ENCODE data around the gene GLB1L.

GLB1L gene

GRCh38 chr2:219220652-219221402 is 24.4 kb downstream of the GLB1L start:
- DNase-seq = no peak

GRCh38 chr2:219219784-219220532 is 25.3 kb downstream of the GLB1L start:
- no peak for DNase-seq

- DNase-seq = peak; percentile 96 to 98
Observed at GRCh38 chr2:219218732-219219701, 26.2 kb downstream of the GLB1L start, which contains the start of gene ABCB6. TSS of gene ABCB6 (minus strand) at chr2:219218958. CDS start at chr2:219218673, 285 bp downstream.

- DNase-seq = peak; percentile 75 to 81
Observed at GRCh38 chr2:219218217-219218731, 27.0 kb downstream of the GLB1L start.

GRCh38 chr2:219216535-219216915 is 28.7 kb downstream of the GLB1L start:
- DNase-seq = no peak

- no peak for DNase-seq
Observed at GRCh38 chr2:219215871-219216534, 29.2 kb downstream of the GLB1L start.

- no peak for DNase-seq
Observed at GRCh38 chr2:219214786-219215185, 30.5 kb downstream of the GLB1L start.

GRCh38 chr2:219214141-219214540 is 31.1 kb downstream of the GLB1L start:
- no peak for DNase-seq

- no peak for DNase-seq
Observed at GRCh38 chr2:219213486-219214071, 31.7 kb downstream of the GLB1L start.

GRCh38 chr2:219213026-219213415 is 32.2 kb downstream of the GLB1L start:
- no peak for DNase-seq

- no peak for DNase-seq
Observed at GRCh38 chr2:219210886-219211362, 34.3 kb downstream of the GLB1L start.

- DNase-seq = no peak
Observed at GRCh38 chr2:219210196-219210885, 34.9 kb downstream of the GLB1L start.

- DNase-seq = no peak
Observed at GRCh38 chr2:219209236-219210195, 35.7 kb downstream of the GLB1L start.

- DNase-seq = peak; percentile 7 to 16
Observed at GRCh38 chr2:219207884-219208740, 37.1 kb downstream of the GLB1L start.

- no peak for DNase-seq
Observed at GRCh38 chr2:219207134-219207883, 37.9 kb downstream of the GLB1L start.

GRCh38 chr2:219206328-219207133 is 38.7 kb downstream of the GLB1L start, which contains the start of gene ZFAND2B:
TSS of gene ZFAND2B (plus strand) at chr2:219206782. CDS start at chr2:219206988, 206 bp downstream.
- DNase-seq = peak; percentile 86 to 96

GRCh38 chr2:219205981-219206327 is 39.3 kb downstream of the GLB1L start:
- no peak for DNase-seq
